Measurements from ENCODE around the gene DAP.

Gene DAP

DNA sequence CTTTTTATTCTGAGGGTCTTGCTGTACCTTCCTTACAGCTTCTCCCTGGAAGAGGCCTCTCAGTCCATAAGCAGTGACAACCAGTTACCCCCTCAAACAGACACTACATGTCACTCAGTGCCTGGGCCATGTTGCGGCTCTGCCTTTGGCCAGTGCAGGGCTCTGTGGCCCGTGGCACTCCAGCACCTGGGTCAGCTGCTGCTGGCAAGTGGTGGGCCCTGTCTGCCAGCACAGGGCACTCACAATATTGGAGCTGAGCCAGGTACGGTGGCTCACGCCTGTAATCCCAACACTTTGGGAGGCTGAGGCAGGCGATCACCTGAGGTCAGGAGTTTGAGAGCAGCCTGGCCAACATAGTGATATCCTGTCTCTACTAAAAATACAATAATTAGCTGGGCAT lies 24.2 kb downstream of the DAP start:
- TF ChIP-seq REST (IDR thresholded peaks at IDR 0.05; ENCODE audit: insufficient read depth in 1 of 2, low read depth in 2 of 2, low read length in 2 of 2) (no peak), POLR2AphosphoS5 (IDR thresholded peaks at IDR 0.05; ENCODE audit: low read depth, low read length) (no peak), TAF1 (IDR thresholded peaks at IDR 0.05; ENCODE audit: borderline replicate concordance, insufficient read depth, low read length) (no peak), FOXP2 (optimal IDR thresholded peaks at IDR 0.05; ENCODE audit: borderline replicate concordance, extremely low read depth, extremely low read length, insufficient read depth) (no peak), SIN3A (IDR thresholded peaks at IDR 0.05; ENCODE audit: borderline replicate concordance, insufficient read depth, low read length) (no peak)

- TF ChIP-seq REST (IDR thresholded peaks at IDR 0.05; ENCODE audit: insufficient read depth in 1 of 2, low read depth in 2 of 2, low read length in 2 of 2) (no peak), FOXP2 (optimal IDR thresholded peaks at IDR 0.05; ENCODE audit: borderline replicate concordance, extremely low read depth, extremely low read length, insufficient read depth) (no peak), TAF1 (IDR thresholded peaks at IDR 0.05; ENCODE audit: borderline replicate concordance, insufficient read depth, low read length) (no peak), POLR2AphosphoS5 (IDR thresholded peaks at IDR 0.05; ENCODE audit: low read depth, low read length) (no peak), SIN3A (IDR thresholded peaks at IDR 0.05; ENCODE audit: borderline replicate concordance, insufficient read depth, low read length) (no peak)
Measured at GRCh38 chr5:10736354-10736753, 24.7 kb downstream of the DAP start.

DNA sequence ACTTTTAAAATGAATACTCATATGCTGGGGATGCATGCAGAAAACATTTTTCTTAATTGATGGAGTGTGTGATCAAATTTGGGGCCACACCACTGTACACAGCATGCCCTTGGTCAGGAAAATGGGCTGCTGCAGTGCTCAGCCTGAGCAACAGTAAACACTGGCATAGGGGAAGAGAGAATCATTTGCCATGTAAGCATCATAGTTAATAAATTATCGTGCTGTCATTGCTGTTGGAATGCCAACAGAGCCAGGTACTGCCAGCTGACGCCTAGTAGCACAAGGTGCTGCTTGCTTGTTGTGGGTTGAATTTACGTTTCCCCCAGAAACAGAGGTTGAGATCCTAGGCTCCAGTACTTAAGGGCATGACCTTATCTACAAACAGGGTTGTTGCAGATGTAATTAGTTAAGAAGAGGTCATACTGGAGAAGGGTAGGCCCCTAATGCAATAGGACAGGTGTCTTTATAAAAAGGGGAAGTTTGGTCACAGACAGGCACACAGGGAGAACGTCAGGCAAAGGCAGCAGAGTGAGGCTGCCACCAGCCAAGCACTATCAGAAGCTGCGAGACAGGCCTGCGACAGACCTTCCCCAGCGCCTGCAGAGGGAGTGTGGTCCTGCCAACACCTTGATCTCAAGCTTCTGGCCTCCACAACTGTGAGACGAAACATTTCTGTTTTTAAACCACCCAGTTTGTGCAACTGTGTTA lies 25.3 kb downstream of the DAP start:
- no peak for TF ChIP-seq SIN3A (IDR thresholded peaks at IDR 0.05; ENCODE audit: borderline replicate concordance, insufficient read depth, low read length)
- TF ChIP-seq TAF1 (IDR thresholded peaks at IDR 0.05; ENCODE audit: borderline replicate concordance, insufficient read depth, low read length), result no peak
- no peak for TF ChIP-seq POLR2AphosphoS5 (IDR thresholded peaks at IDR 0.05; ENCODE audit: low read depth, low read length)
- TF ChIP-seq REST (IDR thresholded peaks at IDR 0.05; ENCODE audit: insufficient read depth in 1 of 2, low read depth in 2 of 2, low read length in 2 of 2), result no peak
- TF ChIP-seq FOXP2 (optimal IDR thresholded peaks at IDR 0.05; ENCODE audit: borderline replicate concordance, extremely low read depth, extremely low read length, insufficient read depth), result no peak

GRCh38 chr5:10734832-10735523 lies 26.1 kb downstream of the DAP start:
- TF ChIP-seq POLR2AphosphoS5 (IDR thresholded peaks at IDR 0.05; ENCODE audit: low read depth, low read length) (no peak), FOXP2 (optimal IDR thresholded peaks at IDR 0.05; ENCODE audit: borderline replicate concordance, extremely low read depth, extremely low read length, insufficient read depth) (no peak), TAF1 (IDR thresholded peaks at IDR 0.05; ENCODE audit: borderline replicate concordance, insufficient read depth, low read length) (no peak)

DNA sequence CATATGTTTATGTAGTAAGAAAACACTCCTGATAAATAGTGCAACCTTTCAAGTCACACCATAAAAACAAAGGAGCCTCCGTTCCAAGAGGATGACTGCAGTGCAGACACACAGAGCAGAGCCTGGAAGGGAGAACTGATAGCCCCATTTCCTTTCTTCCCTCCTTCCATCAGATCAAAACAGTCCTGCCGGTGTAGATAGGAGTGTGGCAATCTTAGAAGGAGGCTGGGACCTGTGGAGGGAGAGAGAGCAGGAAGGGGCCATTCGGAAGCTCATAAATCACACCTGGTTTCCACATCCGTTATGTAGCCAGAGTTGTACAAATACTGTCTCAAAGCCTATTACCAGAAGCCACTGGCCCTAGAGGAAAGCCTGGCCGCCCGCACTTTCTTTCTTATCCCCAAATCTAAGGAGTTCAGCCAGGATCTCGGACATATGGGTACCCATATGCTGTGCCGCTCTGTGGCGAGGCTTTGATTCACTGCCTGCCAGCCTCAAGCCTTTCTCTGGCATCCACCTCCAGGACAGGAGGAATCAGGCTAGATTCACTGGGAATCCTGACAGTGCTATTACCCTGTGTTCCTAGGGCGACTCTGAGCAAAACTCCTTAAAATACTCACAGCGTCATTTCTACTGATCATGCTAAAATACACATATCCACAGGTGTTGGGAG lies 26.9 kb downstream of the DAP start:
- TF ChIP-seq POLR2AphosphoS5 (IDR thresholded peaks at IDR 0.05; ENCODE audit: low read depth, low read length) (no peak), REST (IDR thresholded peaks at IDR 0.05; ENCODE audit: insufficient read depth in 1 of 2, low read depth in 2 of 2, low read length in 2 of 2) (no peak), SIN3A (IDR thresholded peaks at IDR 0.05; ENCODE audit: borderline replicate concordance, insufficient read depth, low read length) (no peak), TAF1 (IDR thresholded peaks at IDR 0.05; ENCODE audit: borderline replicate concordance, insufficient read depth, low read length) (no peak), FOXP2 (optimal IDR thresholded peaks at IDR 0.05; ENCODE audit: borderline replicate concordance, extremely low read depth, extremely low read length, insufficient read depth) (no peak)
